SK-N-SH (cell line): ENCODE measurements around the gene CPXM1. TPM values are rescaled to one million over a fixed set of nuclear protein-coding genes. Genes with fewer than 3 reads are reported as not detected.

Experiments used
- CTCF ChIA-PET: fragments of 300-600, 350-600 bp; formaldehyde crosslinking; extraction: SDS; loops from one replicate; lab custom pipeline; 2021; lab: Yijun Ruan, JAX
- POLR2A ChIA-PET: fragments of 350-600 bp; sonication (Branson Sonifier 250); formaldehyde crosslinking; extraction: SDS; loops from one replicate; lab custom pipeline; 2020; ENCODE audit warnings: antibody characterized with exemption, inconsistent platforms; lab: Yijun Ruan, JAX
- DNase-seq: peaks from one replicate; pipeline ENCODE4 v3.0.0; 2012
- H2AFZ ChIP-seq: fragments of 200-600 bp; sonication (generic); 2 replicates; pipeline ENCODE4 v1.8.1; 2016; ENCODE audit warnings: antibody characterized with exemption, mild to moderate bottlenecking, low read depth
- H3F3A ChIP-seq: fragments of 200-600 bp; sonication (generic); replicated peaks from 2 replicates; pipeline ENCODE3; 2016; ENCODE audit warnings: antibody characterized with exemption, mild to moderate bottlenecking; ENCODE audit not compliant: insufficient read depth
- H3K27ac ChIP-seq, 2 experiments: fragments of 200-500 bp in 1 of 2; fragments of 200-600 bp in 1 of 2; sonication (Bioruptor generic) in 1 of 2; sonication (generic), shearing (Covaris generic) in 1 of 2; 2 replicates each; pipeline versions ENCODE4 v1.5.1 to v1.6.1; 2014 to 2016; ENCODE audit warnings: low read depth in 2 of 2, inconsistent platforms in 1 of 2, low read length in 1 of 2, mild to moderate bottlenecking in 1 of 2, mixed read lengths in 1 of 2
- H3K27me3 ChIP-seq: fragments of 200-600 bp; sonication (generic), shearing (Covaris generic); 2 replicates; pipeline ENCODE4 v1.6.1; 2016; ENCODE audit warnings: mixed run types; ENCODE audit not compliant: insufficient read depth
- H3K36me3 ChIP-seq, 2 experiments: fragments of 200-500 bp in 1 of 2; fragments of 200-600 bp in 1 of 2; sonication (Bioruptor generic) in 1 of 2; sonication (generic) in 1 of 2; replicated peaks in 1 of 2; 2 replicates each; pipeline versions ENCODE3 to v1.5.1; 2014 to 2016; ENCODE audit warnings: low read length in 1 of 2, mild to moderate bottlenecking in 1 of 2; ENCODE audit not compliant: insufficient read depth in 2 of 2, control insufficient read depth in 1 of 2
- H3K4me1 ChIP-seq, 2 experiments: fragments of 200-500 bp in 1 of 2; fragments of 200-600 bp in 1 of 2; sonication (Bioruptor generic) in 1 of 2; sonication (generic), shearing (Covaris generic) in 1 of 2; 2 replicates each; pipeline versions ENCODE4 v1.5.1 to v1.6.1; 2014 to 2016; ENCODE audit warnings: low read depth in 1 of 2, low read length in 1 of 2, mixed run types in 1 of 2; ENCODE audit not compliant: insufficient read depth in 2 of 2, control insufficient read depth in 1 of 2
- H3K4me2 ChIP-seq: fragments of 200-600 bp; sonication (generic), shearing (Covaris generic); 2 replicates; pipeline ENCODE4 v1.6.1; 2017; ENCODE audit warnings: mixed run types
- H3K4me3 ChIP-seq, 2 experiments: fragments of 200-500 bp in 1 of 2; fragments of 200-600 bp in 1 of 2; sonication (Bioruptor generic) in 1 of 2; sonication (generic), shearing (Covaris generic) in 1 of 2; 2 replicates each; pipeline versions ENCODE4 v1.5.1 to v1.8.1; 2014 to 2016; ENCODE audit warnings: low read depth in 2 of 2, inconsistent platforms in 1 of 2, low read length in 1 of 2, mild to moderate bottlenecking in 1 of 2, mixed read lengths in 1 of 2, moderate library complexity in 1 of 2
- H3K79me2 ChIP-seq: fragments of 200-600 bp; sonication (generic); 2 replicates; pipeline ENCODE4 v1.8.1; 2017; ENCODE audit warnings: mild to moderate bottlenecking; ENCODE audit not compliant: insufficient read depth
- H3K9ac ChIP-seq: fragments of 200-600 bp; sonication (generic); 2 replicates; pipeline ENCODE4 v1.6.1; 2017; ENCODE audit warnings: mixed run types
- H3K9me2 ChIP-seq: fragments of 200-600 bp; sonication (generic); 2 replicates; pipeline ENCODE4 v1.6.1; 2017; ENCODE audit warnings: mixed run types
- H3K9me3 ChIP-seq: fragments of 200-600 bp; sonication (generic); 2 replicates; pipeline ENCODE4 v1.6.1; 2017; ENCODE audit warnings: mixed run types, mild to moderate bottlenecking, moderate library complexity
- H4K20me1 ChIP-seq: fragments of 200-600 bp; sonication (generic); 2 replicates; pipeline ENCODE4 v1.6.1; 2017; ENCODE audit warnings: mild to moderate bottlenecking, mixed run types; ENCODE audit not compliant: insufficient read depth
- CHD2 ChIP-seq: fragments of 150-350 bp; IDR thresholded peaks from 2 replicates; pipeline ENCODE4 v1.6.1; 2018; ENCODE audit warnings: low read length; ENCODE audit not compliant: partially characterized antibody
- CTCF ChIP-seq: fragments of 200-600 bp; sonication (generic); IDR thresholded peaks from 2 replicates; pipeline ENCODE4 v1.6.1; 2017; ENCODE audit warnings: antibody characterized with exemption, mild to moderate bottlenecking, moderate library complexity
- ELF1 ChIP-seq: IDR thresholded peaks from 2 replicates; pipeline ENCODE4 v1.4.0; 2012
- EZH2phosphoT487 ChIP-seq: fragments of 200-600 bp; sonication (generic); IDR thresholded peaks from 2 replicates; pipeline ENCODE4 v1.6.1; 2017; ENCODE audit warnings: low read depth, mixed run types, mild to moderate bottlenecking, antibody characterized with exemption, moderate library complexity, borderline replicate concordance
- FOSL2 ChIP-seq: IDR thresholded peaks from 2 replicates; pipeline ENCODE4 v1.4.0; 2012; ENCODE audit warnings: low read depth, mild to moderate bottlenecking, moderate library complexity, borderline replicate concordance
- FOXJ3 ChIP-seq: sonication (generic); formaldehyde crosslinking; IDR thresholded peaks from 2 replicates; pipeline ENCODE4 v1.5.1; 2020; ENCODE audit warnings: mild to moderate bottlenecking, missing genetic modification reagents
- FOXM1 ChIP-seq: IDR thresholded peaks from 2 replicates; pipeline ENCODE4 v1.4.0; 2012; ENCODE audit warnings: low read depth, mild to moderate bottlenecking
- GABPA ChIP-seq: IDR thresholded peaks from 2 replicates; pipeline ENCODE4 v1.4.0; 2012; ENCODE audit warnings: low read depth, mild to moderate bottlenecking
- IRF3 ChIP-seq: fragments of 150-350 bp; IDR thresholded peaks from 2 replicates; pipeline ENCODE4 v1.6.1; 2016; ENCODE audit warnings: mild to moderate bottlenecking, low read depth, low read length
- MXI1 ChIP-seq: IDR thresholded peaks from 2 replicates; pipeline ENCODE4 v1.6.1; 2012; ENCODE audit warnings: mild to moderate bottlenecking, low read depth, low read length, improper control_type of control experiment
- NFIC ChIP-seq: IDR thresholded peaks from 2 replicates; pipeline ENCODE4 v1.4.0; 2012; ENCODE audit warnings: borderline replicate concordance
- PBX3 ChIP-seq: IDR thresholded peaks from 2 replicates; pipeline ENCODE4; 2012
- RAD21 ChIP-seq: IDR thresholded peaks from 2 replicates; pipeline ENCODE4 v1.6.1; 2012; ENCODE audit warnings: mild to moderate bottlenecking, low read length
- RCOR1 ChIP-seq: fragments of 150-350 bp; IDR thresholded peaks from 2 replicates; pipeline ENCODE4 v1.6.1; 2017; ENCODE audit warnings: antibody characterized with exemption, low read length
- REST ChIP-seq: IDR thresholded peaks from 2 replicates; pipeline ENCODE4 v1.6.1; 2012; ENCODE audit warnings: mild to moderate bottlenecking, low read depth, low read length, moderate library complexity
- RFX5 ChIP-seq: IDR thresholded peaks from 2 replicates; pipeline ENCODE4 v1.6.1; 2012; ENCODE audit warnings: mild to moderate bottlenecking, improper control_type of control experiment, low read length
- SIN3A ChIP-seq: IDR thresholded peaks from 2 replicates; pipeline ENCODE4 v1.6.1; 2012; ENCODE audit warnings: low read depth, mild to moderate bottlenecking, low read length, moderate library complexity, borderline replicate concordance
- TCF12 ChIP-seq: IDR thresholded peaks from 2 replicates; pipeline ENCODE4 v1.4.0; 2012
- TEAD4 ChIP-seq: IDR thresholded peaks from 2 replicates; pipeline ENCODE4 v1.4.0; 2012; ENCODE audit warnings: mild to moderate bottlenecking, borderline replicate concordance; ENCODE audit not compliant: insufficient read depth
- YY1 ChIP-seq: IDR thresholded peaks from 2 replicates; pipeline ENCODE4 v1.4.0; 2012; ENCODE audit warnings: low read depth, mild to moderate bottlenecking
- WGBS: methylation state at CpG from one replicate; pipeline ENCODE4 v1.1.6; 2017; ENCODE audit warnings: low lambda C conversion rate; 5-methylcytosine and 5-hydroxymethylcytosine counted together
- polyA plus RNA-seq, 3 experiments: library from polyadenylated mRNA; depleted of rRNA; stranded (reverse); fragments of >200 nt; gene quantifications; 2 replicates each; pipeline ENCODE4 v1.2.3, GENCODE V29; 2012

CPXM1 gene
- polyA plus RNA-seq, 1 of the 3 experiments (the other 2 are of a cell fraction) = 99.9 TPM

GRCh38 chr20:2747676-2748235, 52.7 kb downstream of the CPXM1 start:
- Histone ChIP-seq H3K9me3 (no peaks in the 10 kb centered on the region), H3K4me3 (no peak overlapping the region), H2AFZ (no peak overlapping the region), H3K36me3 (no peaks in the 10 kb centered on the region), H4K20me1 (no peaks in the 10 kb centered on the region), H3F3A (no peaks in the 10 kb centered on the region), H3K4me2 (no peak overlapping the region), H3K27me3 (no peaks in the 10 kb centered on the region), H3K79me2 (no peaks in the 10 kb centered on the region), H3K9ac (no peak overlapping the region), H3K27ac (no peak overlapping the region), H3K4me1 (no peaks in the 10 kb centered on the region), H3K9me2 (no peaks in the 10 kb centered on the region)
- TF ChIP-seq GABPA = no peak
- no peak for TF ChIP-seq MXI1
- no peak for TF ChIP-seq RCOR1
- no peak for TF ChIP-seq FOSL2
- TF ChIP-seq FOXJ3 (CRISPR knock-in tag) = no peak
- no peak for TF ChIP-seq SIN3A
- no peak for TF ChIP-seq ELF1
- ChIA-PET POLR2A (no interaction called here), CTCF (no interaction called here)
- 87% methylated on average over 8 of the region's 8 CpGs for WGBS
- DNase-seq = no peak

- DNase-seq = no peak
- H3K9ac ChIP-seq = no peak overlapping the region
- no peaks in the 10 kb centered on the region for H3K36me3 ChIP-seq
- H2AFZ ChIP-seq = no peak overlapping the region
- POLR2A ChIA-PET = no interaction called here
- WGBS = 74% methylated on average over 8 of the region's 8 CpGs
- CTCF ChIA-PET = no interaction called here
- no peak overlapping the region for H3K27ac ChIP-seq
- H3K79me2 ChIP-seq = no peaks in the 10 kb centered on the region
- H3K9me3 ChIP-seq = no peaks in the 10 kb centered on the region
- no peaks in the 10 kb centered on the region for H3K9me2 ChIP-seq
- H3K4me2 ChIP-seq = no peak overlapping the region
- H3K27me3 ChIP-seq = no peaks in the 10 kb centered on the region
- no peaks in the 10 kb centered on the region for H4K20me1 ChIP-seq
- no peaks in the 10 kb centered on the region for H3F3A ChIP-seq
- H3K4me1 ChIP-seq = no peaks in the 10 kb centered on the region
- no peak overlapping the region for H3K4me3 ChIP-seq
- TF ChIP-seq EZH2phosphoT487 (no peak), FOXJ3 (CRISPR knock-in tag) (no peak), FOSL2 (no peak), FOXM1 (no peak), TCF12 (no peak), TEAD4 (no peak), PBX3 (no peak), CHD2 (no peak), RFX5 (no peak), NFIC (no peak), REST (no peak), RCOR1 (no peak), GABPA (no peak), RAD21 (no peak), YY1 (no peak), IRF3 (no peak), ELF1 (no peak), MXI1 (no peak), CTCF (no peak)
These were observed 53.7 kb downstream of the CPXM1 start for GRCh38 chr20:2746636-2747265.
